HepG2 (cell line): ENCODE data around the gene RPP25L. TPM values are rescaled to one million over a fixed set of nuclear protein-coding genes. Genes with fewer than 3 reads are reported as not detected.

Source experiments
- ATAC-seq: fragments of 200-7000 bp; cut with Tn5 transposase; 3 replicates; pipeline ENCODE4 v1.9.1; 2020; ENCODE audit warnings: mild to moderate bottlenecking, moderate library complexity
- BruUV-seq: library from RNA; stranded (reverse); fragments of 400-500 nt; replicated peaks from 2 replicates; lab custom pipeline; 2021; lab: Mats Ljungman, UMichigan
- CTCF ChIA-PET: fragments of 300-600 bp; formaldehyde crosslinking; extraction: SDS; loops from one replicate; lab custom pipeline; 2021; ENCODE audit warnings: low total read pairs, inconsistent platforms, low intra/inter-chr PET ratio; lab: Yijun Ruan, JAX
- POLR2A ChIA-PET: fragments of 350-600 bp; sonication (Branson Sonifier 250); formaldehyde crosslinking; loops from one replicate; lab custom pipeline; 2020; ENCODE audit warnings: antibody characterized with exemption, inconsistent platforms; lab: Yijun Ruan, JAX
- DNase-seq: peaks from one replicate; pipeline ENCODE4 v3.0.0-alpha.2; 2015; ENCODE audit warnings: low spot score
- FAIRE-seq: peaks from 3 replicates; lab custom pipeline; 2011; peaks lifted over from hg19 to GRCh38; lab: Jason Lieb, UNC
- H2AFZ ChIP-seq: one replicate; pipeline ENCODE4 v1.6.1; 2011; ENCODE audit warnings: low read length, inconsistent platforms
- H3K27ac ChIP-seq: fragments of 300-600 bp; 3 replicates; pipeline ENCODE4 v1.8.0; 2011; ENCODE audit warnings: mixed run types, mild to moderate bottlenecking, mixed read lengths, low read length, inconsistent platforms; ENCODE audit not compliant: insufficient read depth; ENCODE audit errors: extremely low read length
- H3K27me3 ChIP-seq, 2 experiments: fragments of 200-600 bp in 1 of 2; 2 replicates in 1 of 2; 3 replicates in 1 of 2; pipeline versions ENCODE4 v1.6.0 to v1.8.0; 2011; ENCODE audit warnings: low read length in 2 of 2, mild to moderate bottlenecking in 2 of 2, moderate library complexity in 2 of 2, inconsistent platforms in 1 of 2; ENCODE audit not compliant: insufficient read depth in 2 of 2, control insufficient read depth in 1 of 2
- H3K36me3 ChIP-seq, 2 experiments: fragments of 200-600 bp in 1 of 2; replicated peaks in 1 of 2; 2 replicates in 1 of 2; 3 replicates in 1 of 2; pipeline versions ENCODE4 v1.5.1 to v1.8.0; 2011; ENCODE audit warnings: low read length in 2 of 2, inconsistent platforms in 1 of 2; ENCODE audit not compliant: insufficient read depth in 2 of 2, control insufficient read depth in 1 of 2
- H3K4me1 ChIP-seq: 2 replicates; pipeline ENCODE4 v1.5.1; 2012; ENCODE audit warnings: low read length, inconsistent platforms; ENCODE audit not compliant: insufficient read depth
- H3K4me2 ChIP-seq: 2 replicates; pipeline ENCODE4 v1.6.0; 2011; ENCODE audit warnings: low read depth, low read length, inconsistent platforms
- H3K4me3 ChIP-seq, 3 experiments: fragments of 200-600 bp in 1 of 3; sonication (generic), shearing (Covaris generic) in 1 of 3; replicated peaks in 1 of 3; 2 replicates each; pipeline ENCODE4 v1.5.1; 2011 to 2016; ENCODE audit warnings: low read length in 3 of 3, inconsistent platforms in 2 of 3, low read depth in 2 of 3, mild to moderate bottlenecking in 2 of 3, control low read depth in 1 of 3, mixed read lengths in 1 of 3; ENCODE audit not compliant: insufficient read depth in 1 of 3
- H3K79me2 ChIP-seq: one replicate; pipeline ENCODE4 v1.6.1; 2011; ENCODE audit warnings: low read length, inconsistent platforms; ENCODE audit not compliant: insufficient read depth
- H3K9ac ChIP-seq: 2 replicates; pipeline ENCODE4 v1.6.0; 2011; ENCODE audit warnings: mild to moderate bottlenecking, low read depth, low read length, inconsistent platforms; ENCODE audit not compliant: insufficient read depth
- H3K9me3 ChIP-seq: 2 replicates; pipeline ENCODE4 v1.5.1; 2012; ENCODE audit warnings: mild to moderate bottlenecking, low read length
- H4K20me1 ChIP-seq: 2 replicates; pipeline ENCODE4 v1.6.0; 2011; ENCODE audit warnings: inconsistent platforms, mild to moderate bottlenecking, low read length, moderate library complexity; ENCODE audit not compliant: insufficient read depth
- ATAD3A ChIP-seq: sonication (generic); formaldehyde crosslinking; IDR thresholded peaks from 2 replicates; pipeline ENCODE4 v1.4.0; 2020; ENCODE audit warnings: missing genetic modification reagents
- STAT6 ChIP-seq: sonication (generic); formaldehyde crosslinking; IDR thresholded peaks from 2 replicates; pipeline ENCODE4 v1.4.0; 2020; ENCODE audit warnings: missing genetic modification reagents, mild to moderate bottlenecking, borderline replicate concordance
- UBTF ChIP-seq: sonication (generic); formaldehyde crosslinking; IDR thresholded peaks from 2 replicates; pipeline ENCODE4 v1.4.0; 2020; ENCODE audit warnings: mild to moderate bottlenecking, missing genetic modification reagents
- ZMYM3 ChIP-seq: sonication (generic); formaldehyde crosslinking; IDR thresholded peaks from 2 replicates; pipeline ENCODE4 v1.5.1; 2020; ENCODE audit warnings: mild to moderate bottlenecking, missing genetic modification reagents
- ZNF414 ChIP-seq: sonication (generic); formaldehyde crosslinking; IDR thresholded peaks from 2 replicates; pipeline ENCODE4 v1.5.0; 2020; ENCODE audit warnings: missing genetic modification reagents
- ZNF558 ChIP-seq: sonication (generic); formaldehyde crosslinking; IDR thresholded peaks from 2 replicates; pipeline ENCODE4 v1.9.0; 2022; ENCODE audit warnings: mild to moderate bottlenecking, missing genetic modification reagents, borderline replicate concordance
- ZNF619 ChIP-seq: sonication (generic); formaldehyde crosslinking; IDR thresholded peaks from 2 replicates; pipeline ENCODE4 v1.4.0; 2020; ENCODE audit warnings: mild to moderate bottlenecking, missing genetic modification reagents
- ZNF678 ChIP-seq: sonication (generic); formaldehyde crosslinking; IDR thresholded peaks from 2 replicates; pipeline ENCODE4 v1.4.0; 2020; ENCODE audit warnings: mild to moderate bottlenecking, missing genetic modification reagents
- ZNF703 ChIP-seq: sonication (generic); formaldehyde crosslinking; IDR thresholded peaks from 2 replicates; pipeline ENCODE4 v1.5.1; 2020; ENCODE audit warnings: missing genetic modification reagents, mild to moderate bottlenecking, moderate library complexity, borderline replicate concordance
- WGBS: methylation state at CpG from one replicate; pipeline ENCODE4 v1.1.6; 2017; ENCODE audit warnings: low lambda C conversion rate; 5-methylcytosine and 5-hydroxymethylcytosine counted together
- in situ Hi-C: cut with HindIII; loops from 2 replicates; pipeline ENCODE4 v1.10.0; 2017; ENCODE audit warnings: low pct_unique_long_range_greater_than_20kb; ENCODE audit not compliant: extremely low pct_ligation_motif_present
- intact Hi-C: fragments of 100-400 bp; cut with micrococcal nuclease; formaldehyde crosslinking; loops from one replicate; pipeline ENCODE4 v1.10.0; 2022; ENCODE audit not compliant: unreplicated experiment
- polyA plus RNA-seq, 8 experiments: library from polyadenylated mRNA; depleted of rRNA in 3 of 8; stranded (reverse) in 7 of 8; unstranded in 1 of 8; fragments of >200 nt; fragmentation: Illumina TruSeq in 4 of 8; extraction: Trizol in 4 of 8; gene quantifications; 2 replicates each; pipeline versions ENCODE4 v1.2.1 to v1.2.3, GENCODE V29; 2011 to 2016; ENCODE audit warnings: low read depth in 4 of 8, missing spikeins in 1 of 8, mixed read lengths in 1 of 8; ENCODE audit not compliant: insufficient read depth in 1 of 8
- total RNA-seq, 5 experiments: library from RNA; depleted of rRNA; stranded (reverse); fragments of >200 nt; fragmentation: Illumina TruSeq; extraction: Trizol; gene quantifications; 2 replicates each; pipeline ENCODE4 v1.2.3, GENCODE V29; 2016; ENCODE audit warnings: low read depth in 1 of 5

RPP25L gene
- total and polyA plus RNA-seq, 2 of the 13 experiments (the other 11 are each of a cell fraction or from before 2014, with no cell fraction given) = 24.5 to 27.3 TPM

GRCh38 chr9:34647084-34647403 lies 35.1 kb upstream of the RPP25L start:
- peak; percentile 9 for ATAC-seq
- intact Hi-C loops (no loop called here), in situ Hi-C loops (no loop called here)
- Histone ChIP-seq H4K20me1 (no peaks in the 10 kb centered on the region), H3K9me3 (no peaks in the 10 kb centered on the region), H3K79me2 (peaks cover 16% of the 10 kb centered on the region), H3K4me2 (peak overlapping the region; percentile 86), H3K27me3 (no peaks in the 10 kb centered on the region; a peak in 1 of 5 replicates), H3K4me1 (peaks cover 76% of the 10 kb centered on the region), H2AFZ (no peak overlapping the region), H3K9ac (peak overlapping the region; percentile 89), H3K36me3 (peaks cover 8 to 18% of the 10 kb centered on the region in 2 experiments), H3K4me3 (peak overlapping the region; percentile 75 to 88 (median 78)), H3K27ac (peak overlapping the region; percentile 95)
- ChIA-PET CTCF (interaction anchor here (1.6 to 2.7 kb wide), 4 partner anchors 10 to 54 kb away, joined by 4 to 12 read pairs (median 7); partner anchors contain the start of gene SIGMAR1), POLR2A (interaction anchor here (0.7 to 4.1 kb wide), 8 partner anchors 9 to 54 kb away, joined by 3 to 100 read pairs (median 4); partner anchors contain the start of genes ARID3C, CCL27, RPP25L and SIGMAR1)
- no peak for FAIRE-seq
- no TSS peak for BruUV-seq
- 0% methylated on average over 3 of the region's 8 CpGs for WGBS
- DNase-seq = no peak
- TF ChIP-seq ZNF703 (CRISPR knock-in tag) (0 out of 2 replicates have a peak, but pooled peaks have one; percentile 7), STAT6 (0 out of 2 replicates have a peak, but pooled peaks have one; percentile 11), ZNF558 (CRISPR knock-in tag) (peak; percentile 70; the same call in 1 of the 2 replicates), ZNF619 (CRISPR knock-in tag) (no peak), ATAD3A (CRISPR knock-in tag) (no peak), ZMYM3 (CRISPR knock-in tag) (peak; percentile 4; the same call in 1 of the 2 replicates), ZNF414 (CRISPR knock-in tag) (0 out of 2 replicates have a peak, but pooled peaks have one; percentile 41), ZNF678 (CRISPR knock-in tag) (0 out of 2 replicates have a peak, but pooled peaks have one; percentile 80), UBTF (CRISPR knock-in tag) (0 out of 2 replicates have a peak, but pooled peaks have one; percentile 11)
